NCI-H82 treated with DMSO at 0.1 percent for 48 hours (cell line): ENCODE results near the gene TCL1B.
"Not testable (repeated sequence)": the region's sequence is repeated elsewhere in the genome, so short reads cannot be mapped to it uniquely, and the experiment has no call there.

Source experiments
- DNase-seq: peaks from one replicate; lab custom pipeline; 2025; ENCODE audit not compliant: unreplicated experiment; lab: John Stamatoyannopoulos, UW

TCL1B gene

GRCh38 chr14:95685978-95686922 lies at the start of gene TCL1B:
Gene TCL1B (plus strand): TSS chr14:95686426. CDS start chr14:95686468, 42 bp downstream.
- DNase-seq: no peak

- no peak for DNase-seq
Measured at GRCh38 chr14:95644981-95645380, 41.2 kb upstream of the TCL1B start.

- no peak for DNase-seq
Measured at GRCh38 chr14:95645389-95645996, 40.7 kb upstream of the TCL1B start.

GRCh38 chr14:95647926-95648325 lies 38.3 kb upstream of the TCL1B start:
- DNase-seq: no peak

- DNase-seq: no peak
Measured at GRCh38 chr14:95649230-95649629, 37.0 kb upstream of the TCL1B start.

GRCh38 chr14:95651028-95651427 lies 35.2 kb upstream of the TCL1B start:
- DNase-seq: no peak

- no peak for DNase-seq
Measured at GRCh38 chr14:95651821-95652583, 34.2 kb upstream of the TCL1B start.

- DNase-seq: no peak
Measured at GRCh38 chr14:95652690-95653089, 33.5 kb upstream of the TCL1B start.

- DNase-seq: no peak
Measured at GRCh38 chr14:95655461-95655860, 30.8 kb upstream of the TCL1B start.

- no peak for DNase-seq
Measured at GRCh38 chr14:95656634-95657033, 29.6 kb upstream of the TCL1B start.

GRCh38 chr14:95657454-95657853 lies 28.8 kb upstream of the TCL1B start:
- DNase-seq: no peak

- DNase-seq: no peak
Measured at GRCh38 chr14:95659293-95659989, 26.8 kb upstream of the TCL1B start.

GRCh38 chr14:95659990-95660385 lies 26.2 kb upstream of the TCL1B start:
- no peak for DNase-seq

- no peak for DNase-seq
Measured at GRCh38 chr14:95660651-95661515, 25.3 kb upstream of the TCL1B start.

- no peak for DNase-seq
Measured at GRCh38 chr14:95662376-95663186, 23.6 kb upstream of the TCL1B start.

GRCh38 chr14:95663226-95663797 lies 22.9 kb upstream of the TCL1B start:
- DNase-seq: no peak

GRCh38 chr14:95664066-95664465 lies 22.2 kb upstream of the TCL1B start:
- no peak for DNase-seq

GRCh38 chr14:95664546-95664945 lies 21.7 kb upstream of the TCL1B start:
- no peak for DNase-seq

- DNase-seq: not testable (repeated sequence)
Measured at GRCh38 chr14:95665530-95665929, 20.7 kb upstream of the TCL1B start.
